ENCODE results near the gene ALDH1A2. TPM values are rescaled to one million over a fixed set of nuclear protein-coding genes. Genes with fewer than 3 reads are reported as not detected.

Gene ALDH1A2
- total RNA-seq, 1 donor from 2014 or later: 14.0 TPM

DNA sequence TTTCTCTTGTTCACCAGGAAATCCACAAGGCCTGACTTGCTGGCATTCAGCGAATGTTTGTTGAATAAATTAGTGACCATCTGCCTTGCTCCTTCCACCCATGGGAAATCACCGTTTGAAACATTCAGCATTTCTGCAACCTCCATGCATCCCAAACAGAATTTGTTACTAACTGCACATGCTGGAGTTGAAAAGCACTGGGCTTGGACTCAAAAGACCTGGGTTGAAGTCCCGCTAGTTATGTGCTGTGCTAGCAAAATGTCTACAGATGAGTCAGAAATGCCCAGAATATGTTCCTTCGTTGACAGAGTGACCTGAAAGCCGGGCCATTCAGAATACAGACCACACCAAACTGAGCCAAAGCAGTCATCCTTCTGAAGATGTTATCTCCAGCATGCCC is 144.6 kb downstream of the ALDH1A2 start:
- Histone ChIP-seq H3K36me3 (no peaks in the 10 kb centered on the region), H3K4me3 (no peak overlapping the region), H3K4me1 (peaks cover 64% of the 10 kb centered on the region), H3K27me3 (ENCODE audit: low read depth) (no peaks in the 10 kb centered on the region), H3K27ac (replicated peaks) (peak overlapping the region; percentile 87), H3K9me3 (replicated peaks) (no peaks in the 10 kb centered on the region)
- intact Hi-C loops (cut with micrococcal nuclease): no loop called here
- TF ChIP-seq, protein P1, sequence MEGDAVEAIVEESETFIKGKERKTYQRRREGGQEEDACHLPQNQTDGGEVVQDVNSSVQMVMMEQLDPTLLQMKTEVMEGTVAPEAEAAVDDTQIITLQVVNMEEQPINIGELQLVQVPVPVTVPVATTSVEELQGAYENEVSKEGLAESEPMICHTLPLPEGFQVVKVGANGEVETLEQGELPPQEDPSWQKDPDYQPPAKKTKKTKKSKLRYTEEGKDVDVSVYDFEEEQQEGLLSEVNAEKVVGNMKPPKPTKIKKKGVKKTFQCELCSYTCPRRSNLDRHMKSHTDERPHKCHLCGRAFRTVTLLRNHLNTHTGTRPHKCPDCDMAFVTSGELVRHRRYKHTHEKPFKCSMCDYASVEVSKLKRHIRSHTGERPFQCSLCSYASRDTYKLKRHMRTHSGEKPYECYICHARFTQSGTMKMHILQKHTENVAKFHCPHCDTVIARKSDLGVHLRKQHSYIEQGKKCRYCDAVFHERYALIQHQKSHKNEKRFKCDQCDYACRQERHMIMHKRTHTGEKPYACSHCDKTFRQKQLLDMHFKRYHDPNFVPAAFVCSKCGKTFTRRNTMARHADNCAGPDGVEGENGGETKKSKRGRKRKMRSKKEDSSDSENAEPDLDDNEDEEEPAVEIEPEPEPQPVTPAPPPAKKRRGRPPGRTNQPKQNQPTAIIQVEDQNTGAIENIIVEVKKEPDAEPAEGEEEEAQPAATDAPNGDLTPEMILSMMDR (IDR thresholded peaks at IDR 0.05; ENCODE audit: borderline replicate concordance): no peak
- no peak for DNase-seq

DNA sequence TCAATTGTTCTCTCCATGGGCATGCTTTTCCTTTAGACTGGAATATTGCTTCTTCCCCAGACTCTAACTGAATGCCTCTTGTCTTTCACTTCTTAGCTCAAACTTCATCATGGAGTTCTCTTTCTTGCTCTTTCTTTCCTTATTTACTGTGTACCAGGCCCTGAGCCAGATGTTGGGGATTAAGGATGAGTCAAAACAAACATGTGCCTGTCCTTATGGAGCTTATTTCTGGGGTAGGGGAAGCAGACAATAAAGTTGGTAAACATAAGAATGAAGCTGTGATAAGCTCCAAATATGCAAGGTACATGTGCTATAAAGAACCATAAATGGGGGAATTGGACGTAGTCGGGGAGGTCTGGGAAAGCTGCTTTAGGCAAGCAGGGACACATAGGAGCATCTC is 145.8 kb downstream of the ALDH1A2 start:
- intact Hi-C loops (cut with micrococcal nuclease): no loop called here
- peaks cover 66% of the 10 kb centered on the region for H3K4me1 ChIP-seq
- DNase-seq: no peak

DNA sequence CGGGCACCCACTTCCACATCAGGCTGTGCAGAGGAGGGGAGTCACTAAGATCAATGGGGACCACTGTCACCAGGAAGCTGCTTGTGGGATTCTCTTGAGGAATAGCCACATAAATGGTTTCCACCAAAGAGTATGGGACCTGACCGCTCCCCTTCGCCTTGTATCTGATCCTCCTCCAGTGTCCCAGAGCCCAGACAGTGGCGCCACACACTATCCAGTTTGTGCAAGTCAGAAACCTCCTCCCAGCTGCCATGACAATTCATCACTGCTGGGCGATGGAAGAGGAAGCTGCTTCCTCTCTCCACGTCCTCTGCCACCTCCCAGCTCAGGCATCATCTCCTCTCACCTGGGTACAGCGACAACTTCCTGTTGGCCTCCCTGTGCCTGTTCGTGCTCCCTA is 147.5 kb downstream of the ALDH1A2 start:
- H3K36me3 ChIP-seq: no peaks in the 10 kb centered on the region
- no peak overlapping the region for H3K27ac ChIP-seq (replicated peaks)
- no peak for DNase-seq
- no peak overlapping the region for H3K4me3 ChIP-seq
- TF ChIP-seq, protein P1 (IDR thresholded peaks at IDR 0.05; ENCODE audit: borderline replicate concordance): no peak
- H3K9me3 ChIP-seq (replicated peaks): no peaks in the 10 kb centered on the region
- H3K27me3 ChIP-seq (ENCODE audit: low read depth): no peaks in the 10 kb centered on the region
- peaks cover 65% of the 10 kb centered on the region for H3K4me1 ChIP-seq
- intact Hi-C loops (cut with micrococcal nuclease): no loop called here

More for the DNA sequence above, 145.8 kb downstream of the ALDH1A2 start:
- TF ChIP-seq, protein P1 (IDR thresholded peaks at IDR 0.05; ENCODE audit: borderline replicate concordance): no peak
- Histone ChIP-seq H3K36me3 (no peaks in the 10 kb centered on the region), H3K9me3 (replicated peaks) (no peaks in the 10 kb centered on the region), H3K27ac (replicated peaks) (no peak overlapping the region), H3K27me3 (ENCODE audit: low read depth) (no peaks in the 10 kb centered on the region), H3K4me3 (no peak overlapping the region)

DNA sequence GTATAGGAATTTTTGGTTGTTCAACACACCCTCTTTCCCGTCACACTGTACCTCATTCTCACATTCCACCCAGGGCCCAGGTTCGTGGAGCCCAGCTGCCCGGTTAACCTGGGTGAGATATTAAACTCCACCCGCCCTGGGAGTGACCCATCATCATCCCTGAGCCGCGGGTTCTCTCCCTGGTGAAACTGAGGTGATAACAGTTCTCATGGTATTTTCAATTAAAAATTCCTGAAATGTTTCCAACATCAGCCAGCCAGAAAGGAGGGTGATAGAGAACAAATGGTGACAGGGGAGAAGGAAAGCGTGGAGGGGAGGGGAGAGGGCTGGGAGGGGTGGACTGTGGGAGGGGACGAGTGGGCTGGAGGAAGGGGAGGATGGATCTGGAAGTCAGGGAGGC is 148.8 kb downstream of the ALDH1A2 start:
- intact Hi-C loops (cut with micrococcal nuclease): no loop called here
- H3K4me1 ChIP-seq: peaks cover 52% of the 10 kb centered on the region
- no peak overlapping the region for H3K27ac ChIP-seq (replicated peaks)
- H3K4me3 ChIP-seq: no peak overlapping the region
- H3K27me3 ChIP-seq (ENCODE audit: low read depth): no peaks in the 10 kb centered on the region
- no peaks in the 10 kb centered on the region for H3K9me3 ChIP-seq (replicated peaks)
- no peaks in the 10 kb centered on the region for H3K36me3 ChIP-seq
- no peak for DNase-seq
- TF ChIP-seq, protein P1 (IDR thresholded peaks at IDR 0.05; ENCODE audit: borderline replicate concordance): no peak

DNA sequence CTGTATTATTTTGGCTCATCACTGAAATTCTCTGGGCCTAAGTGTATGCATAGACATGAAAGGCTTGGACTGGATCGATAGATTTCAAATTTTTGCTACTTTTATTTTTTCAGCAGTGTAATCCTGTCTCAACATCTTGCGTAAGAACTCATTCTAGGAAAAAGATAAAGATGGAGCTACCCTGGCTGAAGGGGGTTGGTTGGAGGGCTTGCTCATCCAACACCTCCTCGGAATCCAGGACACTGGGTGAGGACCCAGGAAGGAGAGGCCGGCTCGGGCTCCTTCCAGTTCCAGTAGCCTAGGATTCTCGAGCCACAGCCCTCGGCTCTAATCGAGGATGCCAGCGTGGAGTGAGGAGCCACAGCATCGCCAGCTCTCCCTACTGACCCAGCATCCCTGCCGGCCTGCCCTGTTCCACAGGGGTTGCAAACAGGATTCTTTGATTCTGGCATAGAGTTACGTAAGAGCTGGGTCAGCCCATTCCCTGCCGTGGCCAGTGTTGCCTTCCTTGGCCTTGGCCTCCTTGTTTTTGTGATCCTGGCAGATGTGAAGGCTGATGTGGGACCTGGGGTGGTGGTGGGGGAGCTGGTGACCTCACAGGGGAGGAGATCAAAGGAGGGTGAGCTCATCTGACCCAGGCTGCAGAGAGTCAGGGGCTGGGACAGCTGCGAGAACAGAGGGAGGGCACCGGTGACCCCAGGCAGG is 149.5 kb downstream of the ALDH1A2 start:
- intact Hi-C loops (cut with micrococcal nuclease): no loop called here
- no peaks in the 10 kb centered on the region for H3K36me3 ChIP-seq
- TF ChIP-seq, protein P1 (IDR thresholded peaks at IDR 0.05; ENCODE audit: borderline replicate concordance): no peak
- no peak overlapping the region for H3K27ac ChIP-seq (replicated peaks)
- no peaks in the 10 kb centered on the region for H3K9me3 ChIP-seq (replicated peaks)
- DNase-seq: no peak
- no peaks in the 10 kb centered on the region for H3K27me3 ChIP-seq (ENCODE audit: low read depth)
- no peak overlapping the region for H3K4me3 ChIP-seq
- peaks cover 52% of the 10 kb centered on the region for H3K4me1 ChIP-seq

Measured in left ventricle myocardium inferior (tissue), 1 donor.